Bronchial epithelial cell (primary cell): Measurements from ENCODE around the gene TPH1. TPM values are rescaled to one million over a fixed set of nuclear protein-coding genes. Genes with fewer than 3 reads are reported as not detected.
A peak's percentile ranks its signal among the peaks of the same experiment; 100 is the strongest.

Source experiments
- DNase-seq: peaks from one replicate; pipeline ENCODE4 v3.0.0-alpha.2; 2010; ENCODE audit warnings: low read depth
- FAIRE-seq: peaks from 2 replicates; lab custom pipeline; 2011; peaks lifted over from hg19 to GRCh38; lab: Jason Lieb, UNC
- H3K27me3 ChIP-seq: 2 replicates; pipeline ENCODE4 v1.5.1; 2011; ENCODE audit warnings: low read length; ENCODE audit not compliant: control insufficient read depth, insufficient read depth
- H3K36me3 ChIP-seq: 2 replicates; pipeline ENCODE4 v1.5.1; 2011; ENCODE audit warnings: low read length; ENCODE audit not compliant: control insufficient read depth, insufficient read depth
- H3K4me3 ChIP-seq: 2 replicates; pipeline ENCODE4 v1.5.1; 2011; ENCODE audit warnings: mild to moderate bottlenecking, low read depth, low read length, control low read depth
- total RNA-seq: library from RNA; depleted of rRNA; stranded (reverse); fragments of >200 nt; gene quantifications from 2 replicates; pipeline ENCODE4 v1.2.1, GENCODE V29; 2014
- TF ChIP-seq, protein P1 (sequence below): IDR thresholded peaks from 2 replicates; pipeline ENCODE4 v1.5.1; 2011; ENCODE audit warnings: mild to moderate bottlenecking, moderate library complexity, low read length, control low read depth, inconsistent platforms; ENCODE audit not compliant: insufficient read depth, severe bottlenecking

TPH1 gene
- total RNA-seq, 1 donor from 2014 or later = under 0.01 TPM

DNA sequence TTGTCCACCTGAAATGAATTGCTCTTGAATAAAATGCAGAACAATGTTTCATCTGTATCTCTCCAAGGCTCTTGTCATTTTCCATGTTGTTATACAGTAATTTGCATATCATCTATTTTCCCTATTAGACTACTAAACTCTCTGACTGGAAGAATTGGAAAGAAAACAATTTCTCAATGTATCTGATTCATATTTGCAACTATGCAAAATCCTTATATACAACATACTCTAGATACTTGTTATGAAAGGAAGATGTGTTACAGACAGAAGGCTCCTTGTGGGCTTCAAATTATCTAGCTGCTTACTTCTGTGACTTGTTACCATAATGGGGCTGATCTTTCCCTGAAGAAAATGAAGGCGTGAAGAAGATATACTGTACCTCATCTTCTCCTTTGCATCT lies 23.6 kb downstream of the TPH1 start:
- H3K27me3 ChIP-seq = no peaks in the 10 kb centered on the region
- H3K36me3 ChIP-seq = no peaks in the 10 kb centered on the region
- TF ChIP-seq, protein P1, sequence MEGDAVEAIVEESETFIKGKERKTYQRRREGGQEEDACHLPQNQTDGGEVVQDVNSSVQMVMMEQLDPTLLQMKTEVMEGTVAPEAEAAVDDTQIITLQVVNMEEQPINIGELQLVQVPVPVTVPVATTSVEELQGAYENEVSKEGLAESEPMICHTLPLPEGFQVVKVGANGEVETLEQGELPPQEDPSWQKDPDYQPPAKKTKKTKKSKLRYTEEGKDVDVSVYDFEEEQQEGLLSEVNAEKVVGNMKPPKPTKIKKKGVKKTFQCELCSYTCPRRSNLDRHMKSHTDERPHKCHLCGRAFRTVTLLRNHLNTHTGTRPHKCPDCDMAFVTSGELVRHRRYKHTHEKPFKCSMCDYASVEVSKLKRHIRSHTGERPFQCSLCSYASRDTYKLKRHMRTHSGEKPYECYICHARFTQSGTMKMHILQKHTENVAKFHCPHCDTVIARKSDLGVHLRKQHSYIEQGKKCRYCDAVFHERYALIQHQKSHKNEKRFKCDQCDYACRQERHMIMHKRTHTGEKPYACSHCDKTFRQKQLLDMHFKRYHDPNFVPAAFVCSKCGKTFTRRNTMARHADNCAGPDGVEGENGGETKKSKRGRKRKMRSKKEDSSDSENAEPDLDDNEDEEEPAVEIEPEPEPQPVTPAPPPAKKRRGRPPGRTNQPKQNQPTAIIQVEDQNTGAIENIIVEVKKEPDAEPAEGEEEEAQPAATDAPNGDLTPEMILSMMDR = no peak
- H3K4me3 ChIP-seq = no peak overlapping the region
- DNase-seq (no peak), FAIRE-seq (no peak)

DNA sequence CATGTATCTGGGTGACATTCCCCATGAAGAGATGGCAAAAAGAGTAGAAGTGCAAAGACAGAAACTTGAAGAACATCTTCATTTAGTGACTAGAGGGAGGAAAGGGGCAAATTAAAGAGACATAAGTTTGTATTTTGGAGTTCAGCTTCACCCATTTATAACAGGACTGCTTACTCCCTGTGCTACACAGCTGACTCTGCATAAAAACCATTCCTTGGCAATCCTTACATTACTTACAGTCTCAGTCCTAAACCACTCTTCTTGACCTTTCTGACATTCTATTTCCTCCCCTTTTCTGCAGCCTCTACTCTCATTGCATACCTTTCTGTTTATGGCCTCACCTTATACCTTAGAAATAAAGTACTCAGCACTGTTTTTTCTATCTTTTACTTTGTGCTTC lies 26.4 kb downstream of the TPH1 start:
- Histone ChIP-seq H3K27me3 (no peaks in the 10 kb centered on the region), H3K4me3 (no peak overlapping the region), H3K36me3 (no peaks in the 10 kb centered on the region)
- no peak for DNase-seq
- no peak for FAIRE-seq
- TF ChIP-seq, protein P1 = no peak

DNA sequence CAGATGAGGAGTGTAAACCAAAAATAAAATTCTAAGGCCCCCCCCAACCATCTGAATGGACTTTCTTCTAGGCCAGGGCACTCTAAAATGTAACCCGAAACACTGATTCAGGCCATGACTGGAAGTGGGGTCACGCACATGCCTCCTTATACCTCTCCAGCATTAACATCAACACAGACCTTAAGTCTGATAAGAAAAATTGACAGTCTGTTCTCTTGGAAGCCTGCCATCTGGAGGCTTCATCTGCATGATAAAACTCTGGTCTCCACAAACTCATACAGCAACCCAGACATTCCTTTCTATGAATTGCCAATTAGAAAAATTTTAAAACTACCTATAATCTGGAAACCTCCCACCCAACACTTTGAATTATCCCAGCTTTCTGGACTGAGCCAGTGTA lies 29.3 kb downstream of the TPH1 start:
- Histone ChIP-seq H3K36me3 (no peaks in the 10 kb centered on the region), H3K27me3 (no peaks in the 10 kb centered on the region), H3K4me3 (no peak overlapping the region)
- DNase-seq (no peak), FAIRE-seq (no peak)
- TF ChIP-seq, protein P1 = no peak

DNA sequence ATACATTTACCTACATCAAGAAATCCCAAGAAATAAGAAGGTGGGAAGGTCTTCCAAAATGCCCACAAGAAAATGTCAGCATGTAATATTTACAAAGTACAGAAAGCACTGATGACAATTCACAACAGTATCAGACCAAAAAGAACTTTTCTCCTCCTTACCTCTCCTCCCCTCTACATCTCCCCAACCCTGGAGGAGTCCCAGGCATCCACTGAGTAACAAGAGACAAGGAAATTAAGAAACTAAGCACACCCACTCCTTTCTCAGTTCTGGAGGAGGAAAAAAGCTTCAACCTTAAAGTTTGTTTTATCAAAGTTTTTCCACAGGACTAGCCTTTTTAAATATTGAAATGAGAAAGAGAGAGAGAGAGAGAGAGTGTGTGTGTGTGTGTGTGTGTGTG lies 31.2 kb downstream of the TPH1 start:
- no peaks in the 10 kb centered on the region for H3K27me3 ChIP-seq
- TF ChIP-seq, protein P1 = no peak
- no peak overlapping the region for H3K4me3 ChIP-seq
- no peak for FAIRE-seq
- no peaks in the 10 kb centered on the region for H3K36me3 ChIP-seq
- DNase-seq = no peak

DNA sequence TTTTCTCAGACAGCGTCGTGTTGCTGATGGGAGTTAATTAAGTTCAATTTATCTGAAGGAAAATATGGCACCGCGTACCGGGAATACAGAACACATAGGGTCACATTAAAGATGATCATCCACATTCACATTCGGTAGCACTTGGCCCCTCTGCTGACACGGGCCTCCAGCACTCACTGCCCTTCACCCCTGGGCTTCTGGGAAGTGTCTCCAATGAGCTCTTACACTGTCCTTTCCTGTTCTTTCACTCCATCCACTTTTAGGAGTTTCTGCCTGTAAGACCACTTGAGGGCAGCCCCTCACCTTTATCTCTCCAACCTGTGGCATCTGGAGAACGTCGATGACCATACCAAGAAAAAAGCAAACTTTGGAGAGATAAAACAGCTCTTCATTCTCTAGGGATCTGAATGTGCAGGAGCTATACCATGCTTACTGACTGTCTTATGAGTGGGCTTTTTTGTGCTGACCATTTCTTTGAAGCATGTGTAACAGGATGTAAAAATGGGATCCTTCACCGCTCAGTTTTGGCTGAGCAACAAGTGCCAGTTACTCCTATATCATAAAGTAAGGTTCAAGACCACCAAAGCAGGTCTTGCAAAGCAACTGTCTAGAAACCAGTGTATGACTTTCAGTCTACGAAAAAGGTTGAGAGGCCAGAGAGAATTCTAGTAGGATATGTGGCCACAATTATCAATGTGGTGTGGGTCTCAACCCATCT lies 32.1 kb downstream of the TPH1 start:
- no peaks in the 10 kb centered on the region for H3K27me3 ChIP-seq
- H3K4me3 ChIP-seq = peak overlapping the region; percentile 84
- no peaks in the 10 kb centered on the region for H3K36me3 ChIP-seq
- DNase-seq (no peak), FAIRE-seq (no peak)
- TF ChIP-seq, protein P1 = no peak
